ENCODE measurements around the gene AMPD2.

The AMPD2 gene

GRCh38 chr1:109627692-109628399, 8.2 kb downstream of the AMPD2 start:
- in situ Hi-C loops (cut with MboI; ENCODE audit: low pct_unique_long_range_greater_than_20kb, low sequenced_read_pairs), result loop anchor here (25.0 kb wide), 1 partner anchor 359 kb away; the partner anchor contains the start of gene AHCYL1
- DNase-seq, result no peak

GRCh38 chr1:109628540-109629321, 9.1 kb downstream of the AMPD2 start:
- in situ Hi-C loops (cut with MboI; ENCODE audit: low pct_unique_long_range_greater_than_20kb, low sequenced_read_pairs), result loop anchor here (25.0 kb wide), 1 partner anchor 359 kb away; the partner anchor contains the start of gene AHCYL1
- no peak for DNase-seq

- in situ Hi-C loops (cut with MboI; ENCODE audit: low pct_unique_long_range_greater_than_20kb, low sequenced_read_pairs), result loop anchor here (10.0 to 25.0 kb wide), 2 partner anchors 85 to 358 kb away; partner anchors contain the start of genes AHCYL1 and GNAI3
- no peak for DNase-seq
Observed at GRCh38 chr1:109629372-109630030, 9.9 kb downstream of the AMPD2 start.

GRCh38 chr1:109630081-109630897, 10.7 kb downstream of the AMPD2 start:
- in situ Hi-C loops (cut with MboI; ENCODE audit: low pct_unique_long_range_greater_than_20kb, low sequenced_read_pairs), result loop anchor here (10.0 to 25.0 kb wide), 2 partner anchors 85 to 357 kb away; partner anchors contain the start of genes AHCYL1 and GNAI3
- no peak for DNase-seq

GRCh38 chr1:109630898-109631512, 11.4 kb downstream of the AMPD2 start:
- no peak for DNase-seq
- in situ Hi-C loops (cut with MboI; ENCODE audit: low pct_unique_long_range_greater_than_20kb, low sequenced_read_pairs), result loop anchor here (10.0 to 25.0 kb wide), 2 partner anchors 86 to 356 kb away; partner anchors contain the start of genes AHCYL1 and GNAI3

GRCh38 chr1:109631513-109632505, 12.2 kb downstream of the AMPD2 start:
- DNase-seq, result no peak
- in situ Hi-C loops (cut with MboI; ENCODE audit: low pct_unique_long_range_greater_than_20kb, low sequenced_read_pairs), result loop anchor here (10.0 to 25.0 kb wide), 2 partner anchors 87 to 355 kb away; partner anchors contain the start of genes AHCYL1 and GNAI3

GRCh38 chr1:109632671-109633346, 13.2 kb downstream of the AMPD2 start:
- in situ Hi-C loops (cut with MboI; ENCODE audit: low pct_unique_long_range_greater_than_20kb, low sequenced_read_pairs), result loop anchor here (10.0 to 25.0 kb wide), 2 partner anchors 88 to 354 kb away; partner anchors contain the start of genes AHCYL1 and GNAI3
- no peak for DNase-seq

- in situ Hi-C loops (cut with MboI; ENCODE audit: low pct_unique_long_range_greater_than_20kb, low sequenced_read_pairs), result loop anchor here (10.0 to 25.0 kb wide), 2 partner anchors 89 to 353 kb away; partner anchors contain the start of genes AHCYL1 and GNAI3
- DNase-seq, result no peak
Observed at GRCh38 chr1:109634292-109634691, 14.7 kb downstream of the AMPD2 start.

- DNase-seq, result no peak
- in situ Hi-C loops (cut with MboI; ENCODE audit: low pct_unique_long_range_greater_than_20kb, low sequenced_read_pairs), result loop anchor here (10.0 to 25.0 kb wide), 2 partner anchors 90 to 352 kb away; partner anchors contain the start of genes AHCYL1 and GNAI3
Observed at GRCh38 chr1:109634771-109635750, 15.4 kb downstream of the AMPD2 start.

GRCh38 chr1:109635862-109636200, 16.2 kb downstream of the AMPD2 start:
- in situ Hi-C loops (cut with MboI; ENCODE audit: low pct_unique_long_range_greater_than_20kb, low sequenced_read_pairs), result loop anchor here (10.0 to 25.0 kb wide), 2 partner anchors 91 to 351 kb away; partner anchors contain the start of genes AHCYL1 and GNAI3
- DNase-seq, result no peak

GRCh38 chr1:109636201-109636952, 16.7 kb downstream of the AMPD2 start:
- no peak for DNase-seq
- in situ Hi-C loops (cut with MboI; ENCODE audit: low pct_unique_long_range_greater_than_20kb, low sequenced_read_pairs), result loop anchor here (10.0 to 25.0 kb wide), 2 partner anchors 92 to 351 kb away; partner anchors contain the start of genes AHCYL1 and GNAI3

- no peak for DNase-seq
- in situ Hi-C loops (cut with MboI; ENCODE audit: low pct_unique_long_range_greater_than_20kb, low sequenced_read_pairs), result loop anchor here (10.0 to 25.0 kb wide), 2 partner anchors 93 to 350 kb away; partner anchors contain the start of genes AHCYL1 and GNAI3
Observed at GRCh38 chr1:109637446-109637845, 17.8 kb downstream of the AMPD2 start.

- DNase-seq, result no peak
- in situ Hi-C loops (cut with MboI; ENCODE audit: low pct_unique_long_range_greater_than_20kb, low sequenced_read_pairs), result loop anchor here (10.0 to 25.0 kb wide), 2 partner anchors 94 to 348 kb away; partner anchors contain the start of genes AHCYL1 and GNAI3
Observed at GRCh38 chr1:109639063-109639840, 19.6 kb downstream of the AMPD2 start.
